HG03039 (cell line): ENCODE data around the gene S100A4.
A peak's percentile ranks its signal among the peaks of the same experiment; 100 is the strongest.
"Not testable (repeated sequence)": the region's sequence is repeated elsewhere in the genome, so short reads cannot be mapped to it uniquely, and the experiment has no call there.

Experiments used
- ATAC-seq: cut with Tn5 transposase; IDR thresholded peaks from one replicate; pipeline ENCODE4 v1.9.1; 2021; ENCODE audit warnings: mild to moderate bottlenecking, moderate library complexity; ENCODE audit not compliant: unreplicated experiment

The S100A4 gene

GRCh38 chr1:153545067-153546055, at the start of gene S100A4:
Gene S100A4 (minus strand): TSS chr1:153545806. CDS start chr1:153544794, 1,012 bp downstream.
- peak; percentile 44 for ATAC-seq

DNA sequence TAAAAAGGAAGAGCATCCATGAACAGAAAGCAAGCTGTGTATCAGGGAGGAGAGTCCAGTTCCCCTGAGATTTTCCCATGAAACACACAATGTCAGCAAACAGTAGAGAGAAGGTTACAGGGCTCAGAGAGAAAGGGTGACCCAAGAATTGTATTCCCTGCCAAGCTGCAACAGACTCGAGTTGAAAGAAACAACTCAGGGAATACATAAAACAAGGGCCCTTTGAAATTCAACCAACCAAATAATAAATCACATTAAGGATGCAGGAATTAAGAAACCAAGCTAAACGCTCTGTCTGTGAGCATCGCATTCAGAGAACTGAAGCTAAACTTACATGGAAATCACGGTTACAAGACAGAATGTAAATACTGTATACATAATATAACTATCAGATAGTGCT, 47.1 kb upstream of the S100A4 start:
- ATAC-seq, result no peak

- ATAC-seq, result no peak
Measured at GRCh38 chr1:153588482-153588881, 42.9 kb upstream of the S100A4 start.

GRCh38 chr1:153588033-153588432, 42.4 kb upstream of the S100A4 start:
- ATAC-seq, result not testable (repeated sequence)

- no peak for ATAC-seq
Measured at GRCh38 chr1:153587314-153587713, 41.7 kb upstream of the S100A4 start.

- ATAC-seq, result no peak
Measured at GRCh38 chr1:153586347-153586746, 40.7 kb upstream of the S100A4 start.

DNA sequence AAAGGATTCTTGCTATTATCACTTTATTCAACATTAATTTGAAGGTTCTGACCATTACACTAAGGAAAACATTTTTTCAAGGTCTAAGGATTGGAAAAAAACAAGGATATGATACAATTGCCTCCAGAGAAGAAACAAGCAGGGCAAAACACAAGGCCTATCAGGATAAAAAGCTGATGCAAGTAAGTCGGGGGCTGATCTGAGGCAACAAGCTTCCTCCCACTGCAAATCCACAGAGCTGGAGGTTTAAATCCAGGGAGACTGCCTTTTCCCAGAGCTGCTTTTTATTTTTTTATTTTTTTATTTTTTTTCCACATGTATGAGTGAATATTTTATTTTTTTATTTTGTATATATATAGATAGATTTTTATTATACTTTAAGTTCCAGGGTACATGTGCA, 39.4 kb upstream of the S100A4 start:
- ATAC-seq, result no peak

DNA sequence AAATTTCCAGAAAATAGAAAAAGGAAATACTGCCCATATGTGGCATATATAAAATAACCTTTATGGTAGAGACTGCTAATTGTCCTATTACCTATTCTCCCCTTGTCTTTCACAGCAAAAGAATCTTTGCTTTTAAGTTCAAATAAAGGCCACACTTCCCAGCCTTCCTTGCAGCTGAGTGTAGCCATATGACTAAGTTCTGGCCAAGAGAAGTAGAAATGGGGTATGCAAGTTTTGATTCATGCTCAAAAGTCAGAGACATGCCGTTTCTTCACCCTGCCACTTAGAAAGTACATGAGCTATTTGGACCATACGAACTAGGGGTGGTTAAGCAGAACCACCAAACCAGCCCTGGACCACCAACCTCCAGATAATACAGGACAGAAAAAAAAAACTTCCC, 38.4 kb upstream of the S100A4 start:
- no peak for ATAC-seq

GRCh38 chr1:153583514-153583913, 37.9 kb upstream of the S100A4 start:
- ATAC-seq, result not testable (repeated sequence)

GRCh38 chr1:153582836-153583235, 37.2 kb upstream of the S100A4 start:
- not testable (repeated sequence) for ATAC-seq

GRCh38 chr1:153578936-153579335, 33.3 kb upstream of the S100A4 start:
- ATAC-seq, result no peak

- ATAC-seq, result no peak
Measured at GRCh38 chr1:153578490-153578889, 32.9 kb upstream of the S100A4 start.

- ATAC-seq, result no peak
Measured at GRCh38 chr1:153577624-153578051, 32.0 kb upstream of the S100A4 start.

DNA sequence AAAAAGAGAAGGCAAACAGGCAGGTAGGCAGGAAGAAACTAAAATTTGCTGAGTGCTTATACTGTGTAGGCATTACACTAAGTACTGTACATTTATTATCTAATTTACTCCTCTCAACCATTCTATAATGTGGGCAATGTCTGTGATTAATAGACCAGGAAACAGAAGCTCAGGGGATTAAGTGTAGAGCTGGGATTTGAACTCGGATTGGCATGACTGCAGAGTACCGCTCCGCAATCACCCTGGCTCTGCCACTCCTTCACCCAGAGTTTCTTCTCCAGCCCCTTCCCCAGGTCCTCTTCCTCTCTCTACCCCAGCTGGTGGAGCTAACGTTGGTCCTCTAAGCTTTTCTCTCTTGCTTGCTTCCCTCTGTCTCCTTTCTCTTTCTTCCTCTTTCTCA, 31.5 kb upstream of the S100A4 start:
- ATAC-seq, result no peak

DNA sequence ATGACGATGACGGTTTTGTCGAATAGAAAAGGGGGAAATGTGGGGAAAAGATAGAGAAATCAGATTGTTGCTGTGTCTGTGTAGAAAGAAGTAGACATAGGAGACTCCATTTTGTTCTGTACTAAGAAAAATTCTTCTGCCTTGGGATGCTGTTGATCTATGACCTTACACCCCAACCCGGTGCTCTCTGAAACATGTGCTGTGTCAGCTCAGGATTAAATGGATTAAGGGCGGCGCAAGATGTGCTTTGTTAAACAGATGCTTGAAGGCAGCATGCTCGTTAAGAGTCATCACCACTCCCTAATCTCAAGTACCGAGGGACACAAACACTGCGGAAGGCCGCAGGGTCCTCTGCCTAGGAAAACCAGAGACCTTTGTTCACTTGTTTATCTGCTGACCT, 29.9 kb upstream of the S100A4 start:
- ATAC-seq, result not testable (repeated sequence)

GRCh38 chr1:153575081-153575491, 29.5 kb upstream of the S100A4 start:
- not testable (repeated sequence) for ATAC-seq

DNA sequence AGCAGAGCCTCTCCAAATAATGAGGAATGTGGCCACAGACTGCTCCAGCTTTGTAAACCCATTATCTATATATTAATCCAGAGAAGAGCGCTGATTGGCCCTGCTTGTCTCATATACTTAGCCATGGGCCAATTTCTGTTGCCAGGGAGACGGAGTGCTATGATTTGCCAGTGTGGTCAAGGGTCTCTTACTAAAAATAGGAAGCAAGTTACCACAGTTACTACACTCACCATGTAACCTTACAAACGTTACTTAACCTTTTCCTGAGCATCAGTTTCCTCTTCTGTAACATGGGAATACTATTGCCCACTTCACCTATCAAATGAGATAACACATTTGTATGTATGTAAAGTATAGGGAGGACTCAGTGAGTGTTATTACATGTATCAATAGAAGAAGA, 27.7 kb upstream of the S100A4 start:
- no peak for ATAC-seq

GRCh38 chr1:153572569-153573015, 27.0 kb upstream of the S100A4 start:
- ATAC-seq, result peak; percentile 69

- no peak for ATAC-seq
Measured at GRCh38 chr1:153571706-153572105, 26.1 kb upstream of the S100A4 start.

DNA sequence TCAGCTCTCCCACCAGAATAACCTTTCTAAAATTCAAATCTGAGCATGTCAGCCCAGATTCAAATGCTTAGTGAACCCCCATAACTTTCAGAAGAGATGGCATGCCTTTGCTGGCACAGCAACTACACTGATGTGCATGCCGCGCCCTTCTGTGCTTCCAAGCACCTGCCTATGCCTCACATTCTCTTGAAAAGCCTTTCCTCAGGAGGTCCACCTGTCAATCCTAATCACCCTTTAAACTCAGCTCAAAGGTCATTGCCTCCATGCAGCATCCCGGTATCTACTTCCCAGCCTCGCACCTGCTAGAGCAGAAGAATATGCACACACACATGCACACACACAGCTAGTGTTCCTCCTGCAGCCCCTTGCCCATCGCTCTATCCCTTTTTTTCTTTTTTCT, 25.3 kb upstream of the S100A4 start:
- ATAC-seq, result no peak

DNA sequence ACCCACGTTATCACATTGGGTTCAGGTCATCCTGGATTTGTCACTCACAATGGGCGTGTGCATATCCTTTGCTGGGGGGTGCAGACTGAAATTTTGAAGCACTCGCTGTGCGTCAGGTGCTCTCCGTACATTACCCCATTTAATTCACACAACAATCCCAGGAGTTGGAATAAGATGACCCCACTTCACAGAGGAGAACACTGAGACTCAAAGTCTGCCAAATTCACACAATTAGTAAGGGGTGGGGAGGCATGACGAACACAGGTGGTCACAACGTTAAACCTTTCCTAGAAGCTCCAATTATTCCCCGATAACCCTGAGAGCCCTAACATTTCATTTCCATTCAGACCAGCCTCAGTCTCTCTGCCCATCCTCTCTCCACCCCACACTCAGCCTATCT, 23.9 kb upstream of the S100A4 start:
- ATAC-seq, result no peak

DNA sequence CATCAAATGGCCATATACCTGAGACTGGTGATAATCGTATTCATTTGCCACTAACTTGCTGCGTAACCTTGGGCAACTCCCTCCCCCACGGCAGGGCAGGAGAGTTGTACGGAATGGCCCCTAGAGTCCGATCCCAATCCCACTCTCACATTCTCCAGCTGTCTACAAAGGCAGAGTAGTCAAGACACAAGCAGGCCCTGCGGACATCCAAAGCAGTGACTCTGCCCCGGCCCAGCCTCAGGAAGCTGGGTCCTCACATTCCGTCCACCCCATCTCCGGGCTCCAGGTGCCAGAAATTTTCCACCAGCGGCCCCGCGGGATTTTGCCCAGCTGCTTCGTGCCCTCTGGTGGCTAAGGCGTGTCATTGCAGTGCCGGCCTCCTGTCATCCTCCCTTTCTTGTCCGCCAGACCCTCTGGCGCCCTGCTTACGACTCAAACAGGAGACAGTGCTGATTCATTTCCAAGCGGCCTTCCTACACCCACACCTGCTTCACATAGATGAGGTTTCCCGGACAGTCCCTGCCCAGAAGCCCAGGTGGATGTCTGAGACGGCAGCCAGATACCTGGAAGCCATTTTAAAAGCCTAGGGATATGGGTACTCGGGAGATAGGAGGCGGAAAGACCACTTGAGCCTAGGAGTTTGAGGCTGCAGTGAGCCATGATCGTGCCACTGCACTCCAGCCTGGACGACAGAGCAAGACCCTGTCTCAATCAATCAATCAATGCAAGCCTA, 22.9 kb upstream of the S100A4 start:
- no peak for ATAC-seq
